ENCODE measurements around the gene WDR89. TPM values are rescaled to one million over a fixed set of nuclear protein-coding genes. Genes with fewer than 3 reads are reported as not detected.

WDR89 gene
- total and polyA plus RNA-seq, 7 donors, result 5.0 to 10.0 (median 6.8) TPM

GRCh38 chr14:63616015-63616414, 25.7 kb downstream of the WDR89 start:
- Histone ChIP-seq H3K27ac (no peak overlapping the region), H3K4me3 (no peak overlapping the region), H3K36me3 (no peaks in the 10 kb centered on the region), H3K4me1 (no peaks in the 10 kb centered on the region), H3K27me3 (no peaks in the 10 kb centered on the region), H3K9me3 (no peaks in the 10 kb centered on the region)
- TF ChIP-seq POLR2AphosphoS5 (IDR thresholded peaks at IDR 0.05) (no peak), POLR2A (IDR thresholded peaks at IDR 0.05) (no peak), EP300 (IDR thresholded peaks at IDR 0.05) (no peak), CTCF (IDR thresholded peaks at IDR 0.05) (no peak)
- 94 to 96% methylated on average over 5 of the region's 5 CpGs for WGBS, 2 donors
- no peak for DNase-seq
- intact Hi-C loops (cut with DNase I), result no loop called here

- Histone ChIP-seq H3K27ac (no peak overlapping the region), H3K4me1 (no peaks in the 10 kb centered on the region), H3K4me3 (no peak overlapping the region), H3K36me3 (no peaks in the 10 kb centered on the region), H3K27me3 (no peaks in the 10 kb centered on the region), H3K9me3 (no peaks in the 10 kb centered on the region)
- WGBS, 2 donors, result 65 to 79% methylated on average over 4 of the region's 4 CpGs
- DNase-seq, result no peak
- intact Hi-C loops (cut with DNase I), result no loop called here
- TF ChIP-seq POLR2A (IDR thresholded peaks at IDR 0.05), result no peak
- no peak for TF ChIP-seq POLR2AphosphoS5 (IDR thresholded peaks at IDR 0.05)
- TF ChIP-seq EP300 (IDR thresholded peaks at IDR 0.05), result no peak
- no peak for TF ChIP-seq CTCF (IDR thresholded peaks at IDR 0.05)
Observed at GRCh38 chr14:63614679-63615363, 26.9 kb downstream of the WDR89 start.

- WGBS, 2 donors, result 92 to 97% methylated on average over 7 of the region's 7 CpGs
Observed at GRCh38 chr14:63611078-63611477, 30.6 kb downstream of the WDR89 start.

GRCh38 chr14:63605041-63605532, 36.6 kb downstream of the WDR89 start:
- 33 to 78% methylated on average over 10 of the region's 10 CpGs for WGBS, 2 donors

More at GRCh38 chr14:63611078-63611477, 30.6 kb downstream of the WDR89 start:
- Histone ChIP-seq H3K4me3 (no peak overlapping the region), H3K27me3 (no peaks in the 10 kb centered on the region), H3K4me1 (no peaks in the 10 kb centered on the region), H3K36me3 (no peaks in the 10 kb centered on the region), H3K27ac (no peak overlapping the region), H3K9me3 (no peaks in the 10 kb centered on the region)
- TF ChIP-seq CTCF (IDR thresholded peaks at IDR 0.05) (no peak), POLR2A (IDR thresholded peaks at IDR 0.05) (no peak), POLR2AphosphoS5 (IDR thresholded peaks at IDR 0.05) (no peak), EP300 (IDR thresholded peaks at IDR 0.05) (no peak)
- intact Hi-C loops (cut with DNase I), result no loop called here
- no peak for DNase-seq

More at GRCh38 chr14:63605041-63605532, 36.6 kb downstream of the WDR89 start:
- no peaks in the 10 kb centered on the region for H3K4me1 ChIP-seq
- intact Hi-C loops (cut with DNase I), result no loop called here
- H3K36me3 ChIP-seq, result no peaks in the 10 kb centered on the region
- no peak overlapping the region for H3K27ac ChIP-seq
- no peak for DNase-seq
- H3K4me3 ChIP-seq, result no peak overlapping the region
- H3K27me3 ChIP-seq, result no peaks in the 10 kb centered on the region
- H3K9me3 ChIP-seq, result no peaks in the 10 kb centered on the region
- TF ChIP-seq POLR2AphosphoS5 (IDR thresholded peaks at IDR 0.05) (no peak), CTCF (IDR thresholded peaks at IDR 0.05) (no peak)

Measured in sigmoid colon (tissue), 7 donors.